Heart left ventricle (tissue), 16 donors: ENCODE measurements around the gene HOXB4. TPM values are rescaled to one million over a fixed set of nuclear protein-coding genes. Genes with fewer than 3 reads are reported as not detected.

Source experiments
- ATAC-seq, 4 donors: fragments of 200-7000 bp; cut with Tn5 transposase; one replicate each; pipeline ENCODE4 v1.9.1; 2020 to 2022; ENCODE audit warnings: moderate library complexity in 4 of 4, mild to moderate bottlenecking in 3 of 4, moderate number of reproducible peaks in 1 of 4
- DNase-seq, 5 donors: peaks; one replicate each; pipeline ENCODE4 v3.0.0-alpha.2; 2020
- H3K27ac ChIP-seq, 12 donors: fragments of 200-600 bp; sonication (generic) in 4 of 12; one replicate each; pipeline versions ENCODE4 v1.5.0 to v1.8.0; 2016 to 2022; ENCODE audit warnings: mild to moderate bottlenecking in 2 of 12
- H3K27me3 ChIP-seq, 9 donors: fragments of 200-600 bp; sonication (generic) in 2 of 9; one replicate each; pipeline versions ENCODE4 v1.5.1 to v1.8.0; 2016 to 2022; ENCODE audit warnings: mild to moderate bottlenecking in 3 of 9
- H3K36me3 ChIP-seq, 9 donors: fragments of 200-600 bp; sonication (generic) in 2 of 9; one replicate each; pipeline versions ENCODE4 v1.5.0 to v1.8.0; 2018 to 2022; ENCODE audit warnings: mild to moderate bottlenecking in 2 of 9
- H3K4me1 ChIP-seq, 12 donors: fragments of 200-600 bp; sonication (generic) in 4 of 12; one replicate each; pipeline versions ENCODE4 v1.5.0 to v1.8.0; 2016 to 2022; ENCODE audit warnings: mild to moderate bottlenecking in 3 of 12
- H3K4me3 ChIP-seq, 12 donors: fragments of 200-600 bp; sonication (generic) in 4 of 12; one replicate each; pipeline versions ENCODE4 v1.5.0 to v1.8.0; 2017 to 2022; ENCODE audit warnings: mild to moderate bottlenecking in 9 of 12, moderate library complexity in 4 of 12
- H3K9me3 ChIP-seq, 12 donors: fragments of 200-600 bp; sonication (generic) in 4 of 12; one replicate each; pipeline versions ENCODE4 v1.5.0 to v1.8.0; 2016 to 2022; ENCODE audit warnings: mild to moderate bottlenecking in 1 of 12
- CTCF ChIP-seq, 12 donors: fragments of 200-600 bp; sonication (generic) in 4 of 12; IDR thresholded peaks; one replicate each; pipeline versions ENCODE4 v1.5.0 to v1.8.0; 2018 to 2022; ENCODE audit warnings: antibody characterized with exemption in 12 of 12, mild to moderate bottlenecking in 5 of 12
- POLR2A ChIP-seq, 2 donors: fragments of 450-650 bp; IDR thresholded peaks; one replicate each; pipeline ENCODE4 v1.6.1; 2017; ENCODE audit warnings: antibody characterized with exemption in 2 of 2, mild to moderate bottlenecking in 2 of 2, moderate library complexity in 2 of 2
- WGBS, 4 donors: extraction: QIAGEN DNeasy Blood & Tissue Kit in 2 of 4; methylation state at CpG; one replicate each; pipeline versions ENCODE4 v1.1.5 to v1.1.7; 2013 to 2018; 5-methylcytosine and 5-hydroxymethylcytosine counted together
- intact Hi-C, 10 donors: fragments of 100-400 bp; cut with DNase I; formaldehyde crosslinking; loops; one replicate each; pipeline versions ENCODE4 v1.11.1 to v1.14.2; 2022
- polyA plus RNA-seq, 2 donors: library from polyadenylated mRNA; stranded (reverse); fragments of 200-250 nt; gene quantifications; one replicate each; pipeline ENCODE4 v1.2.3, GENCODE V29; 2013
- total RNA-seq, 9 donors: library from RNA; depleted of rRNA in 2 of 9; stranded (reverse); fragments of >200 nt in 2 of 9; fragmentation: NEBNext Ultra II Directional in 3 of 9; extraction: Animal tissue kit (Norgen Biotek cat#: 25700) in 3 of 9; gene quantifications; one replicate each; pipeline versions ENCODE4 v1.1.0 to v1.2.4, GENCODE V29; 2016 to 2023
- donor health status: ischemic (EF 13 %, LVEDD 7.1; RV severe dilation, severe dysfunction).
- donor health status: healthy with polysubstance abuse.
- donor health status: DM: no; HTN: yes; CAD: no.
- donor health status: DM: no; HTN: no; CAD: no.
- donor health status: ischemic (EF 25% LVEDD 6.9; RV normal size, moderate dysfunction).
- donor health status: ischemic (EF 25% LVEDD 5.7; RV mildly dilated, moderate dysfunction).
- donor health status: healthy.
- donor health status: DM: yes; HTN: yes; CAD: no.
- donor health status: ischemic (EF 35%, LVEDD 5.7; RV mildly dilated, moderate dysfunction).
- donor health status: nonischemic (EF 11% LVEDD 7.7; RV severe dilation, severe dysfunction).
- donor health status: DM: yes; HTN: yes; CAD: no.
- donor health status: PGD.
- donor health status: ischemic (EF 29% LVEDD 5.4; RV normal size, mild dysfunction).
- donor health status: nonischemic (EF 23%, LVEDD 6.1; RV moderate dilation, normal function).

HOXB4 gene
- total and polyA plus RNA-seq, 11 donors, result 0.27 to 2.8 (median 0.59) TPM; not detected in 1

GRCh38 chr17:48615047-48615962, 37.2 kb upstream of the HOXB4 start, which contains the start of gene HOXB8:
HOXB8 (minus strand) TSS chr17:48615292; CDS start chr17:48614704, 588 bp downstream.
- no peak for TF ChIP-seq POLR2A (IDR thresholded peaks at IDR 0.05)
- TF ChIP-seq CTCF (IDR thresholded peaks at IDR 0.05), result no peak
- intact Hi-C loops, result loop anchor here (5.0 to 10.0 kb wide), 9 partner anchors 278 to 591 kb away; no protein-coding TSS in a partner anchor
- ATAC-seq (no peak), DNase-seq (no peak)
- no peaks in the 10 kb centered on the region for H3K36me3 ChIP-seq
- peak within 1 kb of the TSS in 1 of 12 donors; percentile 12 for H3K4me3 ChIP-seq
- peaks cover 0 to 52% (median 18%) of the 10 kb centered on the region in 12 donors for H3K4me1 ChIP-seq
- H3K27me3 ChIP-seq, result peaks cover 89 to 100% (median 96%) of the 10 kb centered on the region in 9 donors
- no peak within 1 kb of the TSS for H3K27ac ChIP-seq
- WGBS, 4 donors, result 7 to 11% (median 10%) methylated on average over 40 to 41 of the region's 41 CpGs
- H3K9me3 ChIP-seq, result no peaks in the 10 kb centered on the region

GRCh38 chr17:48613862-48614694, 35.9 kb upstream of the HOXB4 start:
- H3K27ac ChIP-seq, result no peak overlapping the region
- ATAC-seq, result no peak
- peaks cover 0 to 58% (median 20%) of the 10 kb centered on the region in 12 donors for H3K4me1 ChIP-seq
- no peak for DNase-seq
- 2 to 7% (median 5%) methylated on average over 41 to 55 of the region's 55 CpGs for WGBS, 4 donors
- no peaks in the 10 kb centered on the region for H3K36me3 ChIP-seq
- H3K4me3 ChIP-seq, result peak overlapping the region in 1 of 12 donors; percentile 12
- H3K9me3 ChIP-seq, result no peaks in the 10 kb centered on the region
- H3K27me3 ChIP-seq, result peaks cover 81 to 100% (median 96%) of the 10 kb centered on the region in 9 donors
- intact Hi-C loops, result loop anchor here in 9 of 10 donors (10.0 kb wide), 5 partner anchors 279 to 589 kb away; no protein-coding TSS in a partner anchor
- TF ChIP-seq CTCF (IDR thresholded peaks at IDR 0.05) (no peak), POLR2A (IDR thresholded peaks at IDR 0.05) (no peak)

- H3K4me3 ChIP-seq, result peak overlapping the region in 6 of 12 donors; percentile 26 to 67 (median 33)
- ATAC-seq (peak in 2 of 4 donors; percentile 26 to 57), DNase-seq (no peak)
- 1 to 4% (median 2%) methylated on average over 40 to 67 of the region's 67 CpGs for WGBS, 4 donors
- H3K27ac ChIP-seq, result no peak overlapping the region
- peaks cover 0 to 50% (median 20%) of the 10 kb centered on the region in 12 donors for H3K4me1 ChIP-seq
- no peak for TF ChIP-seq POLR2A (IDR thresholded peaks at IDR 0.05)
- peak in 1 of 12 donors; percentile 12 for TF ChIP-seq CTCF (IDR thresholded peaks at IDR 0.05)
- peaks cover 82 to 100% (median 98%) of the 10 kb centered on the region in 9 donors for H3K27me3 ChIP-seq
- no peaks in the 10 kb centered on the region for H3K9me3 ChIP-seq
- H3K36me3 ChIP-seq, result no peaks in the 10 kb centered on the region
- intact Hi-C loops, result loop anchor here in 9 of 10 donors (10.0 kb wide), 5 partner anchors 278 to 588 kb away; no protein-coding TSS in a partner anchor
Measured at GRCh38 chr17:48612854-48613691, 34.9 kb upstream of the HOXB4 start.
